Lower leg skin (tissue), 3 donors: ENCODE data around the gene PTPN3.

Source experiments
- CTCF ChIP-seq, 3 donors: fragments of 450-650 bp; IDR thresholded peaks; one replicate each; pipeline ENCODE4 v1.5.1; 2016; ENCODE audit warnings: antibody characterized with exemption in 3 of 3, mild to moderate bottlenecking in 3 of 3, moderate library complexity in 2 of 3
- POLR2A ChIP-seq, 2 donors: fragments of 450-650 bp; IDR thresholded peaks; one replicate each; pipeline ENCODE4 v1.6.1; 2016 to 2017; ENCODE audit warnings: antibody characterized with exemption in 2 of 2, mild to moderate bottlenecking in 1 of 2, moderate library complexity in 1 of 2

- no peak for TF ChIP-seq CTCF (IDR thresholded peaks at IDR 0.05)
- no peak for TF ChIP-seq POLR2A (IDR thresholded peaks at IDR 0.05)
Measured at GRCh38 chr9:109331353-109331752, 166.8 kb downstream of the PTPN3 start.
